Activated CD4-positive, alpha-beta T cell treated with anti-CD3 and anti-CD28 coated beads for 48 hours (primary cell): ENCODE measurements around the gene FREM1.
"Not testable (repeated sequence)": the region's sequence is repeated elsewhere in the genome, so short reads cannot be mapped to it uniquely, and the experiment has no call there.

Experiments used
- DNase-seq: peaks from one replicate; pipeline ENCODE4 v3.0.0-alpha.2; 2020

The FREM1 gene

GRCh38 chr9:14909961-14910805 lies at the start of gene FREM1:
FREM1 (minus strand) TSS chr9:14910428; CDS start chr9:14868977, 41,451 bp downstream.
- DNase-seq, result no peak

GRCh38 chr9:14958989-14959388 lies 48.8 kb upstream of the FREM1 start:
- no peak for DNase-seq

- DNase-seq, result no peak
These were observed 46.9 kb upstream of the FREM1 start for GRCh38 chr9:14957109-14957508.

- no peak for DNase-seq
These were observed 46.0 kb upstream of the FREM1 start for GRCh38 chr9:14956208-14956607.

- DNase-seq, result no peak
These were observed 35.1 kb upstream of the FREM1 start for GRCh38 chr9:14945351-14945750.

GRCh38 chr9:14941501-14942405 lies 31.5 kb upstream of the FREM1 start:
- DNase-seq, result no peak

GRCh38 chr9:14939378-14939777 lies 29.1 kb upstream of the FREM1 start:
- no peak for DNase-seq

GRCh38 chr9:14937216-14937615 lies 27.0 kb upstream of the FREM1 start:
- DNase-seq, result no peak

- no peak for DNase-seq
These were observed 26.3 kb upstream of the FREM1 start for GRCh38 chr9:14936491-14936890.

- no peak for DNase-seq
These were observed 25.7 kb upstream of the FREM1 start for GRCh38 chr9:14935964-14936363.

GRCh38 chr9:14935106-14935751 lies 25.0 kb upstream of the FREM1 start:
- DNase-seq, result no peak

GRCh38 chr9:14932641-14933040 lies 22.4 kb upstream of the FREM1 start:
- DNase-seq, result no peak

- DNase-seq, result no peak
These were observed 22.0 kb upstream of the FREM1 start for GRCh38 chr9:14932231-14932630.

GRCh38 chr9:14926941-14927624 lies 16.9 kb upstream of the FREM1 start:
- DNase-seq, result no peak

GRCh38 chr9:14924230-14925219 lies 14.3 kb upstream of the FREM1 start:
- DNase-seq, result no peak

- no peak for DNase-seq
These were observed 13.5 kb upstream of the FREM1 start for GRCh38 chr9:14923701-14924100.

GRCh38 chr9:14920805-14921204 lies 10.6 kb upstream of the FREM1 start:
- not testable (repeated sequence) for DNase-seq

GRCh38 chr9:14913366-14913765 lies 3.1 kb upstream of the FREM1 start:
- DNase-seq, result no peak

- no peak for DNase-seq
These were observed 2.6 kb upstream of the FREM1 start for GRCh38 chr9:14912859-14913258.

- DNase-seq, result no peak
These were observed 818 bp upstream of the FREM1 start for GRCh38 chr9:14911046-14911445.

GRCh38 chr9:14909601-14909960 lies 647 bp downstream of the FREM1 start:
- DNase-seq, result no peak

GRCh38 chr9:14909181-14909580 lies 1.0 kb downstream of the FREM1 start:
- DNase-seq, result no peak
